GM10266 (cell line): ENCODE data around the gene SLC45A1.

Experiments used
- DNase-seq: peaks from one replicate; pipeline ENCODE4 v3.0.0; 2012; ENCODE audit errors: extremely low spot score
- TF ChIP-seq, protein P1 (sequence below): IDR thresholded peaks from 2 replicates; pipeline ENCODE4 v1.5.1; 2012; ENCODE audit warnings: mild to moderate bottlenecking, low read depth; ENCODE audit not compliant: control insufficient read depth, insufficient read depth; ENCODE audit errors: missing control alignments

The SLC45A1 gene

DNA sequence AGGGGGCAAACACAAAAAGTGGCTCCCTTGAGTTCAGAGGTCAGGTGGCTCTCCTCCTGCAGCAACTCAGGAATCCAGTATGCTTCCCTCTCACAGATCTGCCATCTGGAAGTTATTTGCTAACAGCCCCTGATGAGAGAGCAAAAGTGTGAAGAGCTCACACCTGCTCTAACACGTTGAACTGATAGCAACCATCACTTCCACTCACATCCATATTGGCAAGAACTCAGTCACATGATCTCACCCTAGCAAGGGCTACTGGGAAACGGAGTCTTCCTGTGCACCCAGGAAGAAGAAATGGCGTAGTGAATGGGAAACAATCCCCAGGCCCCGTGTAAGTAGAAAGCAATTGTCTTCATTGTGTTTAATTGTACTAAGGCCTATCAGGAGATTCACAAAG is 20.7 kb upstream of the SLC45A1 start:
- DNase-seq: no peak
- TF ChIP-seq, protein P1, sequence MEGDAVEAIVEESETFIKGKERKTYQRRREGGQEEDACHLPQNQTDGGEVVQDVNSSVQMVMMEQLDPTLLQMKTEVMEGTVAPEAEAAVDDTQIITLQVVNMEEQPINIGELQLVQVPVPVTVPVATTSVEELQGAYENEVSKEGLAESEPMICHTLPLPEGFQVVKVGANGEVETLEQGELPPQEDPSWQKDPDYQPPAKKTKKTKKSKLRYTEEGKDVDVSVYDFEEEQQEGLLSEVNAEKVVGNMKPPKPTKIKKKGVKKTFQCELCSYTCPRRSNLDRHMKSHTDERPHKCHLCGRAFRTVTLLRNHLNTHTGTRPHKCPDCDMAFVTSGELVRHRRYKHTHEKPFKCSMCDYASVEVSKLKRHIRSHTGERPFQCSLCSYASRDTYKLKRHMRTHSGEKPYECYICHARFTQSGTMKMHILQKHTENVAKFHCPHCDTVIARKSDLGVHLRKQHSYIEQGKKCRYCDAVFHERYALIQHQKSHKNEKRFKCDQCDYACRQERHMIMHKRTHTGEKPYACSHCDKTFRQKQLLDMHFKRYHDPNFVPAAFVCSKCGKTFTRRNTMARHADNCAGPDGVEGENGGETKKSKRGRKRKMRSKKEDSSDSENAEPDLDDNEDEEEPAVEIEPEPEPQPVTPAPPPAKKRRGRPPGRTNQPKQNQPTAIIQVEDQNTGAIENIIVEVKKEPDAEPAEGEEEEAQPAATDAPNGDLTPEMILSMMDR: no peak

DNA sequence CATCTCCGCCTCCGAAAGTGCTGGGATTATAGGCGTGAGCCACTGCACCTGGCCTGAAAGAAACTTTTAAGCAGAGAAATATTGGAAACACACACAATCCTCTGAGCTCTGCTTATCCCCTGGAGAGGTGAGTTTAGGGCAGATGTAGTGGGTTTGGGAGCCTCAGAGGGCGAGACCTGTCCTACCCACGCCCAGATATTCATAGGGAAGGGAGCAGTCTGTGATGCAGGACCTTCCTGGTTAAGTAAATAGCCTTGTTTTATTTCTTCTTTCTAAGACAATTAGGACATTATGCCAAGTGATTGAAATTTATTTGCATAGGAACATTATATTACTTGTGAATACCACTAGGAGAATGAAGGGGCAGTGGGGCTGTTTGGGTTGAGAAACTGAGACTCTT is 18.0 kb upstream of the SLC45A1 start:
- no peak for DNase-seq
- TF ChIP-seq, protein P1: no peak

DNA sequence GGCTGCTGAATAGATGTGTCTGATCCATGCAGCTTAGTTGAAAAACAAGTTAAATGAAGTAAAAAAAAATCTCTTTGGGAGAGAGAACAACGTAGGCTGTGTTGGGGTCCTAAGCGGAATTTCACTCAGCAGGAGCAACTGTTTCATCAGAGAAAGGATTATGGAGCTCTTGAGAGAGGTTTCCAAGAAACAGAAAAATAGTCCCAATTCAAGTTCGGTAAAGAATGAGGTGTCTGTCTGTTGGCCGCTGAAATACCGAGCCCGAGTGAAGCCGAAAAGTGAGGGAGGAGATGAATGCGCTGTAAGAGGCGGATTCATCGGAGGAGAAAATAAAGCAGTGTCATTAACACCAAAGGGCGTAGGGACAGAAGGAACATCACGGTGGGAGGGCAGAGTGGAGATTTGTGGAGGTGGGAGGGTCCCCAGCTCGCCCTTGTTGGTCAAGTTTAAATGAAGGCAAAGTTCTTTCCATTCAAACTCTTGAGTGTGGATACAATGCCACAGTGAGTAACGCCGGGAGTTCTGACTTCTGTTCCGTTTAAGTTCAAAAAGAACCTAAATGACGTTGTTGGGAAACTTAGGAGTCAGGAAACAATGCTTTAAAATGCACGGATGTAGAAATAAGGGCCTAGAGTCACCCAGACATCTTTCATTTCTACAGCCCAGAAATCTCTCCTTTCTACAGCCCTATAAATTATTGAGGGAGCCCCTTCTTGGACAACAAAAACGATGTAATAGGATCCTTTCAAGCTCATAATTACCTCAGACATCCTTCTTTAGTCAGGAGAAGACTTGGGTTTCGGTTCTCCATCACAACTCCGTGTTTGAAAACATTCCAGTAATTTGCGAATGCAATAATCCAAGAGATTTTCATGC is 15.6 kb upstream of the SLC45A1 start:
- TF ChIP-seq, protein P1: no peak

DNA sequence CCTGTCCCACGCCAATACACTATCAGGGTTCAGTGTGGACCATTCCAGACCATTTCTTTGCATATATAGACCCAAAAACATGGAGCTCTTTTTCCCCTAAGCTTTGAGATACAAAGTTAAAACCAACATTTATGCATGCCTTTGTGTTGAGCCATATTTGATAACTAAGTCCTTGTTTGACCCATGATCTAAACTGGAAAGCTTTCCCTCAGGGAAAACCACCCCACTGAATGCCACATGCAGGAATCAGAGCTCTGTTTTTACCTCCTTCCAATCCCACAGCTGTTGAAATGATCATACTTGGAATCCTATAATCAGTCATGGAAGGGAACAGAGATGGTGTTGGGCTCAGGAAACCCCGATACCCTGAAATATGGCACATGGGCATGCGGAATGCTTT is 14.8 kb upstream of the SLC45A1 start:
- TF ChIP-seq, protein P1: no peak
- no peak for DNase-seq

More for the DNA sequence above, 15.6 kb upstream of the SLC45A1 start:
- DNase-seq: no peak

DNA sequence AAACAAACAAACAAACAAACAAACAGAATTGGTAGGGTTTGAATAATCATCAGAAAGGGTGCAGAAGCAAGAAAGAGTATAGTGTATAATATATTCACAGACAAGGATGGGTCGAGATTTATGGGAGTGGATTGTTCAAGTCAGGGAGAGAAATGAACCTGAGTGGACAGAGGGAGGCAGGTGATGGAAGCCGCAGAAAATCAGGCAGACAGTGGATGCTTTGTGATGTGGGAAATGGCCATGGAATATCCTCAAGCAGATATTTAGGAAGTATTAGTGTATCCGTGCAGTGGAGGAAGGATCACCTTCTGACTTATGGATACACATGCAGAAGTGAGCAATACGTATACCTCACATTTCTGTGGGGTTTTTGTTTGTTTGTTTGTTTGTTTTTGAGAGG is 14.0 kb upstream of the SLC45A1 start:
- DNase-seq: no peak
- TF ChIP-seq, protein P1: no peak

DNA sequence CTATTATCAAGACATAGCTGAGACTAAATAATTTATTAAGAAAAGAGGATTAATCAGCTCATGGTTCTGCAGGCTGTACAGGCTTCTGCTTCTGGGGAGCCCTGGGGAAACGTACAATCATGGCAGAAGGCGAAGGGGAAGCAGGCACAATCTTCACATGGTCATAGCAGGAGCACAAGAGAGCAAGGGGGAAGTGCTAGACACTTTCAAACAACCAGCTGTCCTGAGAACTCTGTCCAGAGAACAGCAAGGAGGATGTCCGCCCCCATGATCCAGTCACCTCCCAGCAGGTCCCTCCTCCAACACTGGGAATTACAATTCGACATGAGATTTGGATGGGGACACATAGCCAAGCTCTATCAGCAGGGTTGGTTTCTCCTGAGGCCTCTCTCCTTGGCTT is 10.3 kb upstream of the SLC45A1 start:
- DNase-seq: no peak
- TF ChIP-seq, protein P1: no peak

DNA sequence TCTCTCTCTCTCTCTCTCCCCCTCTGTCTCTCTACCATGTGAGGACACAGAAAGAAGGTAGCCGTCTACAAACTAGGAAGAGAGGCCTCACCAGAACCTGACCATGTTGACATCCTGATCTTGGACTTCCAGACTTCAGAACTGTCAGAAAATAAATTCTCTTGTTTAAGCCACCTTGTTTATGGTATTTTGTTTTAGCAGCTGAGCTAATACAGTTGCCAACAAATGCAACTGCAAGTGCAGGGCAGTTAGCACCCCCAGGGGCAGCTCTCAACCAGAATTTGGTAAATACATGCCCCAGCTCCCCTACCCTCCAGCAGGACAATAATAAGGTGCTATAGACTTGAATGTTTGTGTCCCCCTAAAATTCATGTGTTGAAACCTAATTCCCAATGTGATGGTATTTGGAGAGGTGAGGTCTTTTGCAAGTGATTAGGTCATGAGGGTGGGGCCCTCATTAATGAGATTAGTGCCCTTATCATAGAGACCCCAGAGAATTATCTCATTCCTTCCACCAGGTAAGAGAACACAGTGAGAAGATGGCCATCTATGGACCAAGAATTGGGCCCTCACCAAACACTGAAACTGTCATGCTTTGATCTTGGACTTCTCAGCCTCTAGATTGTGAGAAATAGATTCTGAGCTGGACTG is 6.7 kb upstream of the SLC45A1 start:
- no peak for DNase-seq
- TF ChIP-seq, protein P1: no peak
